Raji (cell line): ENCODE measurements around the gene A3GALT2.

Experiments
- POLR2A ChIP-seq: IDR thresholded peaks from 2 replicates; pipeline ENCODE4 v1.6.1; 2011; ENCODE audit warnings: low read depth, low read length, control low read depth; ENCODE audit not compliant: insufficient read depth

A3GALT2 gene

DNA sequence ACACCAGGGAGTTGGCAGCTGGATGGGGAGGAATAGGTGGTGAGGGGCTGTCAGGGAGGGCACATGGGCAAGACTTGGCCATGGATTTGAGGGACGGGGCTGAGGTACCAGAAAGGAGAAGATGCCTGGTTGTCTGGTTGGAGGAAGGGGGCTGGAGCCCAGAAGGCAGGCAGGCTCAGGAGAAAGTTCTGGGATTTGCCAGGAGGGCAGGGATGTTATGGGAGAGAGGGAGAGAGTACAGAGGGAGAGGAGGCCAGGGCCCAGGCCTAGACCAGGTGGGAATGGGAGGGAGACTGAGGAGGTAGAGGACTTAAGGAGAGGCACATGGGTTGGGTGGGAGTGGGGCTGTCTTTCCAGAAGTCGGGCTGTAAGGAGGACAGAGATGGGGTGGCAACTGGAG, 4.3 kb downstream of the A3GALT2 start:
- no peak for TF ChIP-seq POLR2A

DNA sequence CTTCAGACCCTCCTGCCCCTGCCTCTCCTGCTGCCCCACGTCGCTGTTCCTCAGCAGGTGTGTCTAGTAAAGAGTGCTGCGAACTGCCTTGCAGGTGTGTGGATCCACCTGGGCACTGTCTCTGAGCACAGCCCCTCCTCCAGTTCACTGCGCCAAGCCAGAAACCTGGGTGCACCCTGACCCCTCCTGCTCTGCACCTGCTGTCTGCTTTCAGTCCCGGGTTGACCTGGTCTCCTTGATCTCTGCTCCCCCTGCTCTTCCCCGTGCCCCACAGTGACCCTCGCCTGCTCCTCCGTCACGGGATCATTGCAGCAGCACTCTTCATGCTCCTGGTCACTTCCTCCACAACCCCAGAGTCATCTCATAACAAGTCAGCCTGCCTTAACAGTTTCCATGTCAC, 6.5 kb downstream of the A3GALT2 start:
- TF ChIP-seq POLR2A, result no peak

DNA sequence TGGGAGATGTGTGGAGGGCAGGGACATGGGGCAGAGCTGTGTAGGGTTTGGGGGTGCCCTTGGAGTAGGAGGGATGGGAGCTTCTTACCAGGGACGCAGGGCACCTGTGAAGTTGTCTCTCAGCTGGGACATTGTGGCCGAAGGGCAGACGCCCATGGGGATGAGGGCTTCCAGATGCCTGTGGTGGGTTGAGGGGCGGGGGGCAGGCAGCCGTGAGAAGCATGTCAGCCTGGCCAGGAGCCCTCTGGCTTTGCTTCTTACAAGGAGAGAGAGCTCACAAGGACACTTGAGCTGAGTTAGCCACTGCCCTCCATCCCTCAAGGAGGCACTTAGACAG, 8.5 kb downstream of the A3GALT2 start:
- TF ChIP-seq POLR2A, result no peak

DNA sequence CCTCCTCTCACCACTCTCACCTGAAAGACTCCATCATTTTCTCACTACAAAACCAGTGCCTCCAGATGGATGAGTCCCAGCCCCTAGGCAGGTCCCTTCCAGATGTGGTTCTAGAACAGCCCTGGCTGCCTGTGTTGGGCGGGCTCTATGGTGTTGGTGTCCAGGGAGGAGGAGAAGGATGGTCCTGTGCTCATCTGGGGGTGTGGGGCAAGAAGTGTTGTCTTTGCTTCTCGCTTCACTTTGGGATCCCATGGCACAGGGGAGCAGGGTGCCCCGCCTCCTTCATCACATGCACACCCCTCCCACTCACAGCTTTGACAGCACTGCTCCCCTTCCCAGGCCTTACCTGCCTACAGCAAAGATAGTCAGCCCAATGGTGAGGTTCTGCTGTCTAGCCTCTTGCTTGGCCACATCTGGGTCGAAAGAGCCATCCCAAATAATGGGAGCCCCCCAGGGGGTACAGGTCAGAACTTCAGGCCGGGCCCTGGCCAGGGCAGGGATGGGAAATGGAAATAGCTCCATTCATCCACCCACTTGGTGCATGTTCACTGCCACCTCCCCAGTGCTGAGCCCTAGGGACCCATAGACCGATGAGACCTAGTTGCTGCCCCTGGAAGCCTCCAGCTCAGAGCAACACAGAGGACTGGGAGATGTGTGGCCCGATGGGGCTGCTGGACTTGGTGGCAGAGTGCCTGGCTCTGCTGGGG, 9.0 kb downstream of the A3GALT2 start:
- no peak for TF ChIP-seq POLR2A

DNA sequence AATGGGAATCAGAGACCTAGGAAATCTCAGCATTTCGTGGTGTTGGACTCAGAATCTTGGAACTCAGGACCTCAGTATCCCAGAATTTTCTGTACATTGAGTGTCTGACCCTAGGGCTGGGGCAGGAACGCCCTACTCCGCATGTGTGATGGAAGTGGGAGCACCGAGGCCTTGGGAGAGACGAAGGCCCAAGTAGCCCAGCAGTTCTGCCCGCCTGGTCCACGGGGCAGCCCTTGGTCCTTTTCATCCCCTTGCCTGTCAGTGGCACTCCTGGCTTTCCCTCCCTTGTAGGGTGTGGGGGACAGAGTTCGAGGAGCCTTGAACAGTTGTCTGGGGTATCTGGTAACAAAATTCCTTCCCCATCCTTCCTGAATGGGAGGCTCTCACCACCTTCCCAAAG, 10.2 kb downstream of the A3GALT2 start:
- no peak for TF ChIP-seq POLR2A

DNA sequence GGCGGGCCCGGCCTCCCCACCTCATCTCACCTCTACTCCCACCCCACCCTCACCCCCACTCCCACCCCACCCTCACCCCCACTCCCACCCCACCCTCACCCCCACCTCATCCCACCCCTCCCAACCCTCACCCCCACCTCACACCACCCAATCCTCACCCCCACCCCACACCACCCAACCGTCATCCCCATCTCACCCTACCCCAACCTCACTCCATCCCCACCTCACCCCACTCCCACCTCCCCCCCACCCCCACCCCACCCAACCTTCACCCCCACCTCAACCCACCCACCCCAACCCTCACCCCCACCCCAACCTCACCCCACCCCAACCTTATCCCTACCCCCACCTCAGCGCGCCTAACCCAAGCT, 13.4 kb downstream of the A3GALT2 start:
- TF ChIP-seq POLR2A, result no peak

DNA sequence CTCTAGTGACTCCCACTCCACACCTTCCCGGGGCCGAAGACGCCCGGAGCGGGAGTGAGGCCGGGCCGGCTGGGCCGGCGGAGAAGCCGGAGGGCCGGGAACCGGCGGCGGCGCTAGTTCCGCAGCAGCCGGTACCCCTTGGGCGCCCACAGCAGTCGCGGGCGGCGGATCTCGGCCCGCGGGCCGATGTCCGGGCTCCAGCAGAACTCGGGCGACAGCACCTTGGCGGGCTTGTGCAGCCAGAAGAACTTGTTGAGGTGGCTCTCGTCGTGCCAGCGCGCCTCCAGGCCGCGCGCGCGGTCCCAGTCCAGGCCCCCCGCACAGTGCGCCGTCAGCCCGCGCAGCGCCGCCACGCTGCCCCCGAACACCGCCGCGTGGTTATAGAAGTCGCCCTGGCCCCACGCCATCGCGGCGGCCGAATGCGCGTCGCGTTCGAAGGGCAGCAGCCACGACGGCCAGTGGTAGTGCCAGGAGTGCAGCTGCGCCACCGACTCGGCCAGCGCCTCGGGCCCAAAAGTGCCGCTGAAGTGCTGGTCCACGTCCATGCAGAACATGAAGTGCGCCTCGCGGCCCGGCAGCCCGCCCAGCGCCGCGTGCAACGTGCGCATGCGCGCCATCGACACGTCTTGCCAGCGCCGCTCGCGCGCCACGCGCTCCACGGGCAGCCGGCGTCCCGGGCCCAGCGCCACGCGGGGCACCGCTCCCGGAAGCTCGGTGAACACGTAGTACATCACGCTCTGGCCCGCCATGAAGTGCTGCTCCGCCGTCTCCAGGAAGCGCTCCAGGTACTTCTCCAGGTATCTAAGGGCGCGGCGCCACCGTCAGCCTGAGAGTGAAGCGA, 14.0 kb downstream of the A3GALT2 start:
- TF ChIP-seq POLR2A, result no peak

DNA sequence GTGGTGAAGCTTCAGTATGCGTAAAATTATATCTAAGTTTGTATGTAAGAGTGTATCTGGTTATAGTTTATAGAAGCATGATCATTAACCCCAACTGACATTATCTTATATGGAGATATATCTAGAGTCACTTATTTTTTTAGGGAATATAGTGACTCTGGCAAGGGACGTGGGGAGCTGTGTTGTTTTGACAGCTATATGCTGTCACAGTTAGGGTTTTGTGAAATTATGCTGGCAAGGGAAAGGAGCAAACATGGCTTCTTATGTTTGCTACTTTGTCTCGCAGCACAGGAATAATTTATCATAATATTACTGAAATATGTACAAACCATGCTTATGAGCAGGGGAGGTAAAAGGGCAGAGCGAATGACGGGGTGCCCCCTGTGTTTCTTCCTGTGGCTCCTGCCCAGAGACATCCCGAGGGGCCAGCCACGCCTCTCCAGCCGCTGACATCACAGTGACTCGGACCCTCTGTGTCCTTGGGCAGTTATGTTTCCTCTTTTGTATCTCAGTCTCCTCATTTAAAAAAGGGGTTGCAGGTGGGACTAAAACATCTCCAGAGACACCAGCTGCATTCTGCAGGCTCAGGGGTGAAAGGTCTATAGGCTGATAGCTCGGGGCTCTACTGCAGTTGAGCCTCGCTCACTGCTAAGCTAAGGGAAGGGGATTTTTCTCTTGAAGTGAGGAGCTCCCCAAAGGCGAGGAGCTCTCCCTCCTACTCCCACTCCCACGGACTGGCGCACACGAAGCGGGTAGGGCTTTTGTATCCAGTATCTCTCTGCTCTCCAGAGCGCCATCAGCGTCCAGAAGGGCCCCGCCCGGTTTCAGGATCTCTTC, 14.9 kb downstream of the A3GALT2 start:
- no peak for TF ChIP-seq POLR2A

DNA sequence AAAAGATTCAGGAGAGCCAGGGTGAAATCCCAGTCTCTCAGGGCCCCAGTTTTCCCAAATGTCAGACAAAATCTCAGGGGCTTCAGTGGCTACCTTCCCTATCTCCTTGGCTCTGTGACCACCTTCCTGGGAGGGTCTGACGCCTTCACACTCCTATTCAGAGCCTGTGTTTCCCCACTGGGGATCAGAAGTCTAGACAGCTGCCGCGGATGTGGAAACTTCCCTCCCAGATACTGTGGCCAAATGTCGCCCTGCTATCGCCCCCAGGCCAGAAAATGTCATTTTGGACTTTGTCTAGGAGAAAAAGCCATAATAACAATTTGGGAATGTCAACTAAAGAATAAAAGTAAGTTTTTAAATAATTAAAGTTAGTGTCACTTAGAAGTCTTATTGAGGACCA, 15.9 kb downstream of the A3GALT2 start:
- no peak for TF ChIP-seq POLR2A

DNA sequence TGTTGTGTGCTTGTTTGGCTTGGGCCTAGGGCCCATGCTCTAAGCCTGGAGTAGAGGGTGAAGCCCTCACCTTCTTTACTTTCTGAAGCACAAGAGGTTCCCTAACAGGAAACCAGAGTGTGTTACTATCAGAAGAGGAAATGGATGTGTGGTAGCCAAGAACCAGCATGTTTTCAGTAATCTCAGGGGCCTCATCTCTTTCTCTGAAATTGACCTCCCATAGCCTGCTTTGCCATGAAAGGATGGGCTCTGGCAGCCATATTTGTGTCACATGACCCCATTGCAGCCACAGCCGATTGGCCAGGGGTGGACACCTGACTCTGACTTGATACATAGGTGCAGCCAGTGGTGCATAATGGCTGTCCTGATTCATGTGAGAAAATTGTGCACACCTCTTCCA, 18.6 kb downstream of the A3GALT2 start:
- no peak for TF ChIP-seq POLR2A

DNA sequence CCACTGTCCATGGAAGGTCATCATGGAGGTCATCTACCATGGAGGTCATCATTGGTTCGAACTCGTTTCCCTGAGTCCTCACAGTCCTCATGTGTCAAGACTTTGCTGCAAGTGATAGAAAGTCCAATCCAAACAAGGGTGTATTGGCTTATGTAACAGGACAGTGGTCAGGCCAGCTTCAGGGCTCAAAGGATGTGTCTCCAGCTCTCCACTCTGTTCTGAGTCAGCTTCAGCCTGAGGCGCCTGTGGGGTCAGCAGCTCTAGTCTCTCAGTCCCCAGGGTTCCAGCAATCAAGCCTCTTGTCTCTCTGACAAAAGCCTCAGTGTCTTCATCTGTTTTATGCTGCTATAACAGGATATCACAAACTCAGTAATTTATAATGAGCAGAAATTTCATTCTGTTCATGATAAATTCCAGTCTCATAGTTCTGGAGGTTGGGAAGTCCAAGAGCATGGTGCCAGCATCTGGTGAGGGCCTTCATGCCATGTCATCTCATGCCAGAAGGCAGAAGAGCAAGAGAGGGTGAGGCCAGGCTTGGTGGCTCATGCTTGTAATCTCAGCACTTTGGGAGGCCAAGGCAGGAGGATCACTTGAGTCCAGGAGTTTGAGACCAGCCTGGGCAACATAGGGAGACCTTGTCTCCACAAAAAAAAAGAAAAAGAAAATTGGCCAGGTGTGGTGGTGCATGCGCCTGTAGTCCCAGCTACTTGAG, 19.5 kb downstream of the A3GALT2 start:
- no peak for TF ChIP-seq POLR2A

DNA sequence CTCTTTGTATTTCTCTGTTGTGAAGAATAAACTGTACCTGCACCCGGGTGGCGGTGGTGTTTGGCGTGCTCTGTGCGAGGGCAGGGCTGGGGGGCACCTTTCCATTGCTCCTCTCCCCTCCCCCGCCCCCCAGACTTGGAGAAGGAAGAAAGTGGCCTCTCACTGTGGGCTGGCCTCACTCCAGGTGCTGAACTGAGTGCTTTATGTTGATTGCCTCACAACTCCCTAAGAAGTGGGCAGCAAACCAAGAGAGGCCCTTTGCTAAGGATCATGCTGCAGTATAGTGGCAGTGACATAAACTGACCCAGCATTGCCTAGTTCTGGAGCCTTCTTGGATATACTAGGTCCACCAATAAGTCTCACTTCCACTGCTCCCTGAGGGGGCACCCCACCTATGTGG, 20.2 kb downstream of the A3GALT2 start:
- TF ChIP-seq POLR2A, result no peak

DNA sequence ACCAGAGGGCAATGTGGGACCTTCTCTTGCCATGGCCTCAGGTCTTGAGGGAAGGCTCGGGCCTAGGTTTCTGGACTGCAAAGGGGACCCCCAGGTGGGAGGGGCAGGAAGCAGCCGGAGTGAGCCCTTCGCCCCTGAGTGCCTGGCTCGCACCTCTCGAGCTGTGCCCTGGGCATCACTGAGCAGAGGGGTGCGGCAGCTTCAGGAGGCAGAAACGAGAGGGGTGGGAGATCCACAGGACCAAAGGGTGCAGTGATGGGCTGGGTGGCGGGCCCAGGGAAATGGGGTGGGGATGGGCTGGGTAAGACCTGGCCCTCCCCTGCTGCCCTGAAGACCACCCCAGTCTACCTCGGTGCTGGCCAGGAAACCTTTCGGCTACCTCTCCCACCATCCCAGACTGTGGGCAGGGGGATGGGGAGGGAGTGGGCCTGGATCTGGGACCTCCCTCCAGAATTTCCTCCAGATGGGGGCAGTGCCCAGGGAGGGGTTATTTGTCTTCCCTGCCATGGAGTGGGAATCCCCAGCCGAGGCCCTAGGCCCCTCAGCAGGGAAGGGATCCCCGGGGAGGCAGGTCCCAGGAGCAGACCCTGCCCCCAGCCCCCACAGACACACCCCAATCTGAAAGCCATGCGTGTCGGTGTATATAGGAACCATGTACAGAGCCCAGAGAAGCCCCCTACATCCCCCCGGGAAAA, 21.3 kb downstream of the A3GALT2 start:
- no peak for TF ChIP-seq POLR2A

DNA sequence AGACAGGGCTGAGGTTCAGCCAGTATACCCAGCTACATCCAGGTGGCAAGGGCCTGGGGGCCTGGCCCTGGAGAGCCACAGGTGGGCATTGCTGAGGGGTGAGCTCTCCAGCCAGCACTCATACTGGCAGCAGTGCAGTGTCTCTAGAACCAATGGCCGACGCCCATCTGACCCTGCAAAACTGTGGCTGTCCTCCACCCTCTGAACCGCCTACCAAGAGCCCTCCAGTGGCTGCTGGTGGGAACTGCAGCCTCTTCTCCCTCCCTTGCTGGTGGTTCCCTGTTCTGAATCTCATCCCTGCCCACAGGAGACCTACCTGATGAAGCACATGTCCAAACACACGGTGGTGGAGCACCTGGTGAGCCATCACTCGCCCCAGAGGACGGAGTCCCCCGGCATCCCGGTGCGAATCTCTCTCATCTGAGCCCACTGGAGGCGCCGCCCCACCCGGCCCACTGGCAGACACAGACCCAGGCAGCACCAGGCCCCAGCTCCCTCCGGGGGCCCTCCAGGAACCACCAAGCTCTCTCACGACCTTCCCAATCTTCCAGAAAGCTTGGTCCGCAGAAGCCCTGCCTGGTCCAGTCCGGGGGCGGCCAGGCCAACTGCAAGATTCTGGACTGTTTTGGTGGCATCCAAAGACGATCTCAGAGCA, 22.1 kb downstream of the A3GALT2 start:
- no peak for TF ChIP-seq POLR2A
